GM18507 (cell line): Measurements from ENCODE around the gene TFF1.
A peak's percentile ranks its signal among the peaks of the same experiment; 100 is the strongest.

Source experiments
- DNase-seq: peaks from one replicate; pipeline ENCODE4 v3.0.0; 2011; ENCODE audit warnings: low read depth; ENCODE audit not compliant: insufficient read length; ENCODE audit errors: extremely low spot score
- FAIRE-seq: peaks from 2 replicates; lab custom pipeline; 2011; peaks lifted over from hg19 to GRCh38; lab: Jason Lieb, UNC

The TFF1 gene

DNA sequence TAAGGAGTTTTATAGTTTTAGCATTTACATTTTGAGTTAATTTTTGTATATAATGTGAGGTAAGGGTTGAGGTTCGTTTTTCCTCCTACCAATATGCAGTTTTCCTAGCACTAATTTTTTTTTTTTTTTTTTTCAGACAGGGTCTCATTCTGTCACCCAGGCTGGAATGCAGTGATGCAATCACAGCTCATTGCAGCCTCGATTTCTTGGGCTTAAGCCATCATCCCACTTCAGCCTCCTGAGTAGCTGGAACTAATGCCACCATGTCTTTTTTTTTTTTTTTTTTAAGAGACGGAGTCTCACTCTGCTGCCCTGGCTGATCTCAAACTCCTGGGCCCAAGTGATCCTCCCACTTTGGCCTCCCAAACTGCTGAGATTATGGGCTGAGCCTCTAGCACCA lies 34.8 kb upstream of the TFF1 start:
- FAIRE-seq (no peak), DNase-seq (no peak)

DNA sequence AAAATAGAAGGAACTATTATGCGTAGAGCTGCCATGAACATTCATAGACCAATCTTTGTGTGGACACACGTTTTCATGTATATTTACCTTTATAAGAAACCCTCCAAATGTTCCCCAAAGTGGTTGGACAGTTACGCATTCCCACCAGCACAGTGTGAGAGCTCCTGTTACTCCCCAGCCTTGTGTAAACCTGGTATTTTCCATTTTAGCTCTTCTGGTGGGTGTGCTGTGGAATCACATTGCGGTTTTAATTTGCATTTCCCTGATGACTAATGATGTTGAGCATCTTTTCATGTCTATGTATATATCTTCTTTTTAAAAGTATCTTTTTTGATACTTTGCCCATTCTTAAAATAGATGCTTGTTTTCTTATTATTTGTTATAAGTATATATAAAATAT lies 34.2 kb upstream of the TFF1 start:
- DNase-seq (no peak), FAIRE-seq (peak; percentile 47)

DNA sequence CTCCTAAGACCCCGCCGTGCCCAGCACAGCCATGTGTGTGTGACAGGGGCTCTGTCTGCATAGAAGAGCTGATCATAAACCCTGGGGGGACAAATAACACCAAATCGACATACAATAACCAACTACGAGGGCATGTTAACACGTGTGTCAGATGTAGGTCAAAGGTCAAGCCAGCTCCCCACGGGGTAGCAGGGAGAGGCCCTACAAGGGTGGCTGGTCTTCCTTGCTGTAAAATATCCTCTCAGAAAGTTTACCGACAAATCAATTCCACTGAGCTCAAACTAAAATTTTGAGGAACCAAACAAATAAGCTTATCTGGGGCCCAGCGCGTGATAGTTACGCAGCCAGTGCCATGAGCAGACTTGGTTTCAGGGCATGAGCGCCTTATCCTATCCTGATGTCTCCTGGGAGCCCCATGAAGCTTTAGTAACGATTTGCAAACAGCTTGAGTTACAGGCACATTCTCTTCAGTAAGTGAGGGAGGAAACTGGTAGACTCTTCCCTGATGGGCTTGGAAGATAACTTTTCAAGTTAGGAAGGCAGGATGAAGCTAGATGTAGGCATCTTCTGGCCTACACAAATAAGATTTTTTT lies 32.2 kb upstream of the TFF1 start:
- FAIRE-seq (no peak), DNase-seq (no peak)

DNA sequence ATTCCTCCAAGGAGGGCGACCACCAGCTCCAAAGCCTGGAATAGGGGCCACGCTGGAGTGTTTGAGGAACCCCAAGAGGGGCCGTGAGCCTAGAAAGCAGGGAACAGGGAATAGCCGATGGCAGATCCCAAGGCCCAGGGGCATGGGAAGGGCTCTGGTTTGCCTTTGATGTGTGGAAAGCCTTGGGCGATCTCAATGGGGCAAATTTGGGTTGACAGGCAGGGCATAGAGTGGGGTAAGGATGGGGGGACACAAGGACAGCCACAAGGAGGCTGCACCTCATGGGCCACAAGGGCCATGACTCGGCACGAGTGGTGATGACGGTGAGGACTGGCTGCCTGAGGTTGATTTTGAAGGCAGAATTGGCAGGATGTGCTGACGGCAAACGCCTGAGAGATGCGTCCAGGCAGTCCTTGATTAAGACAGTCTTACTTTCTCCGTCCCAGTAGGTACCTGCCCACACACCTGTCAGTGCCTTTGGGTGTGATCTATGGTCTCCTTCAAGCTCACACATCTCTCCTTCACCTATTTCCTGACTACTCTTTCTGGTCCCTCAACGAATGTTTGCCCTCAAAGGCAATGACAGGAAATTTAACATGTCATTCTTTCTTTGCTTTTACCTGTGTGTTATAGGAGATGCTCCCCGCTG lies 31.5 kb upstream of the TFF1 start:
- FAIRE-seq (no peak), DNase-seq (no peak)

DNA sequence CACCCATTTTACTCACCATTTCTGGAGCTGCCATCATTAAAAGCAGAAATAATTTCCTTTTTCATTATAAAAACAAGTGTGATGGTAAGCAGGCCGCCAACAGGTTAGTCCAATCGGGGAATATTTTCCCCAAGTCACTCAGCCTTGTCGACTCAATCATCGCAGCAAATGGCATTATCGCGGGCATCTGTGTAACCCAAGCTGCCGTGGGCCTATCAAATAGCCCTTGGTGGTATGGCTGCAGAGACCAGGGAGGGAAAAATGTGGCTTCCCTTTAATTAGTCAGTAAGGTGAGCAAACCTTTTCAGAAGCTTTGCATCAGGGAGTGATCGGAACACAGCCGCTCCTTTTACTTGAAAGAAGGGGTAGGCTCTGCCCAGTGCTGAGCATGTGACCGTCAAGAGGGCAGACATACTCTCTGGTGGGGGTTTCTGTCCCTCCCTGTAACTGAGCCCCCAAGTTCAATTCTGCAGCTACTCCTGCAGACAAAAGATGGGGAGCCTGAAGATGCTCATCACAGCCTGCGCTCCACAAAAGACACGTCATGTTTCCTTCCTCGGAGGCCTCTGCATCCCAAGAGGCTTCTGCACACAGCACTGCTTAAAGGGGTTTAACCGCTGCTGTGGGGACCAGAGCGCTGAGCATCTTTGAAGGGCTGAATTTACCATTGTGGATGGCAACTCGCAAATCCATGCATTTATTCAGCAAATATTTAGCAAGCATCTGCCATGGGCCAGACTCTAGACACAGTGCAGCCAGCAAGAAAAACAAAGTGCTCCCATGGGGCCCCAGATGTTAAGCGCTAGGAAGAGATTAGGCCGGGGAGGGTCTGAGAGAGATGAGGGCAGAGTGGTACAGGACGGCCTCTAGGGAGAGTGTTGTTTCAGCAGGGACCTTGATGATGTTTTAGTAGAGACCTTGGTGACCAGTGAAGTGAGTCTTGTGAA lies 30.7 kb upstream of the TFF1 start:
- FAIRE-seq = no peak
- no peak for DNase-seq

DNA sequence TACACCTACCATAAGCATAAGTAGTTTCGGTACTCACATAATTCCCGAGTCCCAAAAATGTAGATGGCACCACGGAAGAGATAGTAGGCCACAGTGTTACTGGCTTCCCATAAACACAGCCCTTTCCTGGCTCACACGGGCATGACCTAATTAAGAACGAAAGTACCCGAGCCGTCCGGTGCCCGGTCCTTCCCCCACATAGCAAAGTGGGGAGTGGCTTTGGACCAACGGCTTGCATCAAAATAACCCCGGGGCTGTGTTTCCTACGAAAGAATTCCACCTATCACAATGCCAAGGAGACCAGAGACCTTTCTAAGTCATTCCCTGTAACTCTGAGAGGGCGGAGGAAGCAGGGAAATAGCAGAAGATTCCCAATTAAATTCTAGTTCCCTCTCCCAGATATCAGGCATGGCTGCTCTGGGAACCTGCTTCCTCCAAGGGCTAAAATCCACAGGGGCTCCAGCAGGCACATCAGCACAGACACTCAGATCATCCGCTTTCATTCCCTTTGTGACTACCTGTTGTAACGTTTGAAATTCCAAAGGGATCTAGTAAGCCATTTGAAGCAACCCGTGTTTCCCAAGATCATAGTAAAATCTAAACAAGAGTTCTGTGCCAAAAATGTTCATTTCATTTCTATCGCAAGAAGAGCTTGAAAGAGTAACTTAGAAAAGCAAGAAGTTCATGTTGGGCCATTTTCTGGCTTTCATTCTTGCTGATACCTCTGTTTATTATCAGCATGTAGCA lies 29.7 kb upstream of the TFF1 start, which contains the start of gene TMPRSS3:
TMPRSS3 (minus strand) TSS at position 148 of the 747 bp plus-strand sequence. CDS start 635 bp downstream, outside the sequence.
- DNase-seq (no peak), FAIRE-seq (no peak)

DNA sequence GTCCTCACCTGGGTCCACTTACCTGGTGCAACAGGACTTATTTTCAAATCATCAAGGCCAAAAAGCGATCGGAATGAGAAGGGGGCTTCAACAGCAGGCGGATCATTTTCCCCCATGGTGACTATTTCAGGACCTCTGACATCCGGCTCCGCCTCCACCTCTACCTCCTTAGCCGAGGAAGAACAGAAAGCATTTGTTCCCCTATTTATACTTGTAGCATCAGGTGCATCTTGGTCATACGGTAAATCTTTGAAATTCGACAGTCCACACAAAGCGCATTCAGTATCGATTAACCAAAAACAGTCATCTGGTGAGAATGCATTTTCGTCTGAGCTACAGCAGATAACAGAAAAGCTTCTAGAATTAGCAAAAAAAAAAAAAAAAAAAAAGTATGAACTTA lies 29.0 kb upstream of the TFF1 start:
- no peak for FAIRE-seq
- no peak for DNase-seq

DNA sequence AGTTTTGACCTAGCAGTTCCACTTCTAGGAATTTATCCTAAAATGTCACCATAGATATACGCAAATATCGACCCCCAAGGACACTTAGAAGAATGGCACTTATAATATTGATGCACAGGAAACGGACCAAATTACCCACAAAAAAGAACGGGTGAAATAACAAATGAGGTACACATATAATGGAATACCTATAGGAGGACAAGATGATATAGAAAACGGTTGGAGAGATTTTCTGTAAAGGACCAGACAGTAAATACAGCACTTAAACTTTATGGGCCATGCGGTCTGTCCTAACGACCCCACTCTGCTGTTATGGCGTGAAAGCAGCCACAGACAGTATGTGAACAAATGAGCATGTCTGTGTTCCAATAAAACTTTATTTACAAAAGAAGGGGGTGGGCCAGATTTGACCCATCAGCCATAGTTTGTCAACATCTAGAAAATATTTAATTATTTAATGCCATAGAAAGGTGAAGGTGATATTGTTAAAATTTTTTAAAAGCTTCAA lies 27.2 kb upstream of the TFF1 start:
- FAIRE-seq (no peak), DNase-seq (no peak)

DNA sequence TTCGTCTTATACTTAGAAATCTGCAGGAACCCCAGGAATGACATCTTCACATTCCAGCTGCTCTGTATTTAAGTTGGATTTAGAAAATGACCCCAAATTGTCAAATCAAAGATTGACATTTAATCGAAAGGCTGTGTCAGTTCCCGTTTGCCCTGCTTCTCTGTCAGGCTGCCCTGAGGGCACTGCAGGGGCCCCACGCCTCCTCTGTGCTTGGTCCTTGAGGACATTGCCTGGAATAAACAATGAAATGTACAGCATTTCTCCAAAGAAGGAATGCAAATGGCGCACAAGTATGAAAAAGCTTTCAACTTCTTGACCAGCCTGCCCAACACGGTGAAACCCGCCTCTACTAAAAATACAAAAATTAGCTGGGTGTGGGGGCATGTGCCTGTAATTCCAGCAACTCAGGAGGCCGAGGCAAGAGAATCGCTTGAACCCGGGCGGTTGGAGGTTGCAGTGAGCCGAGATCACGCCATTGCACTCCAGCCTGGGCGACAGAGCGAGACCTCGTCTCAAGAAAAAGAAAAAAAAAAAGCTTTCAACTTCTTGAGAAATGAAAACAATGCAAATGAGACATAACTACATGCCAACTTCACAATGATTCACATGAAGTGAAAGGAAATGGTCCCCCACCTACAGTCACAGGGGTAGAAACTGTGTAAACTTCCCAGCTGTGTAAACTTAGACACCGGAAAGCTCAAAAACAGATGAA lies 26.6 kb upstream of the TFF1 start:
- FAIRE-seq = peak; percentile 73

DNA sequence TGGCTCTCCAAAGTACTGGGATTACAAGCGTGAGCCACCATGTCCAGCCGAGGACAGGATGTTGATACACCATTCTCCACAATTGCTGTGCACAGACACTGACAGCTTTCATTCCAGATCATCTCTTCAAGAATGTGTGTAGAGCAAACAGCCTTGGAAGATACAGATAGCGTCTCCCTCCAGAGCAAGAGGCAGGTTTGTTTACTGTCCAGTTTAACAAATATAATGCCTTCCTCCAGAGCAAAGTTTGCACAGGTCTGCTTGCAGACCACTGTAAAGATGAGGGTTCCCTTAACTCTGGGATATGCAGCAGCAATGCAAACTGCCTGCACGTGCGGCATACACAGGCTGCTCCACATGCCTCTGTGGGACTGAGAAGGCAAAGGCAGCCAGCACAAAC lies 25.0 kb upstream of the TFF1 start:
- DNase-seq = no peak
- FAIRE-seq = no peak

More for the DNA sequence above, 26.6 kb upstream of the TFF1 start:
- peak; percentile 44 for DNase-seq

DNA sequence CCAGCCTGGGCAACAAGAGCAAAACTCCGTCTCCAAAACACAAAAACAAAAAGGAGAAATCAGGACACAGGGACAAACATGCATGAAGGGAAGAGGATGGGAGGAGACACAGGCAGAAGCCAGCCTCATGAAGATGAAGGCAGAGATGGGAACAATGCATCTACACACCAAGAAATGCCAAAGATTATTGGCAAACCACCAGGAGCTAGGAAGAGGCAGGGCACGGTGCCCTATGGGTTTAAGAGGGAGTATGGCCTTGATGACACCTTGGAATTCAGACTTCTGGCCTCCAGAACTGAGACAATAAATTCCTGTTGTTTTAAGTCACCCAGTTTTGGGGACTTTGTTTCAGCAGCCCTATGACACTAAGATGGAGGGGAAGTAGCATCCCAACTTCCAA lies 24.4 kb upstream of the TFF1 start:
- DNase-seq (no peak), FAIRE-seq (no peak)

DNA sequence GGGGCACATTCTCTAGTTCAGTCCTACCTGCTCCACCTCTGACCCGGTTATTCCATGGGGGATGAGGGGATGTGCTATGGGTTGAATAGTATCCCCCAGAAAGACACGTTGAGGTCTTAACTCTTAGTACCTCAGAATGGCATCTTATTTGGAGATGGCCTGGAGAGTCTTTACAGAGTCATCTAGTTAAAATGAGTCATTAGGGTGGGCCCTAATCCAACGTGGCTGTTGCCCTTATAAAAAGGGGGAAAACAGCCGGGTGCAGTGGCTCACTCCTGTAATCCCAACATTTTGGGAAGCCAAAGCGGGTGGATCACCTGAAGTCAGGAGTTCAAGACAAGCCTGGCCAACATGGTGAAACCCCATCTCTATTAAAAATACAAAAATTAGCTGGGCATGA lies 23.9 kb upstream of the TFF1 start:
- FAIRE-seq = no peak
- DNase-seq = no peak

DNA sequence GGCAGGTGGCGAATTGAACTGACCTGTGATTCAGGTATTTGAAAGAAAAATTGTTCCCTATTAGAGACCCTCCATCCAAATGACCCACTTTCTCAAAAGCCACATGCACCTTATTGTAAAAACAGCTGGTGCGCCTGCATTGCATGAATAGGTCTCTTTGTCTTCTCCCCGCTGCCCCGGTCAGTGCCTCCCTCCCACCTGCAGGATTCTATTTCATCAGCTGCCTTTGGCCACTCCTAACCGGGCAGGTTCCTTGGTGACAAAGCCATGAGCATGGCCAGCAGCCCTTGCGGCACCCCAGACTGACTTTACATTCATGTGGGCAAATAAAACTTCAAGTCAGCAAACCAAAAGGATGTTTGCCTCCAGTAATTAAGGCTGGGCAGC lies 23.1 kb upstream of the TFF1 start:
- FAIRE-seq (no peak), DNase-seq (no peak)

DNA sequence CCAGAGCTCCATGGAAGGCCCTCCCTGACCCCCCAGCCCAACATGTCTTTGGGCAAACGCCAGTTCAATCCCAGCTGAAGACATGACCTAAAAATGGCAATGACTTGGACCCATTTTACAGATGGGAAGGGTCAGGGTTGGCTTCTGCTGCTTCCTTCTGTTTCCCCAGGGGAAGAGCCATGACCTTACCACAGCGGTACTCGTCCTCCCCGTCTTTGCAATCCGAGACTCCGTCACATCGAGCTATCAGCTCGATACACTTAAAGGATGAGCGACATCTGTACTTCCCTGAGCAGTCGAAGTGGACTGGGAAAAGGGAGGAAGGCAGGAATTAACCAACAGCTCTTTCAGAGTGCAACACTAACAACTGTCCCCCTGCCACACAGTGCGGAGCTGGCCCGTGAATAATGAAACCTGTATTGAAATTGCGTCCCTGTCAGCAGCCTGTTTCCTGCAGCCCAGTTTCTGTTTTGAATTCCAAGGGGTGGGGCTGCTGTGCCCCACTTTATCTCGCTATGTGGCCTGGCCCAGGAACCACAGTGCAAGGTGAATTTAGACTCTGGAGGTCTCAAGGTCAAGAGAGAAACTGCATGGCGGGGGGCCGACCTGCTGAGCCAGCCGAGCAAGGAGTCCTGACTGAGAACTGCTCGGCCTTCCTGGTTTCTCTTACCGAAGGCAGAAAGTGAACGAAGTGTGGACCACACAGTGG lies 22.6 kb upstream of the TFF1 start:
- DNase-seq (no peak), FAIRE-seq (no peak)

DNA sequence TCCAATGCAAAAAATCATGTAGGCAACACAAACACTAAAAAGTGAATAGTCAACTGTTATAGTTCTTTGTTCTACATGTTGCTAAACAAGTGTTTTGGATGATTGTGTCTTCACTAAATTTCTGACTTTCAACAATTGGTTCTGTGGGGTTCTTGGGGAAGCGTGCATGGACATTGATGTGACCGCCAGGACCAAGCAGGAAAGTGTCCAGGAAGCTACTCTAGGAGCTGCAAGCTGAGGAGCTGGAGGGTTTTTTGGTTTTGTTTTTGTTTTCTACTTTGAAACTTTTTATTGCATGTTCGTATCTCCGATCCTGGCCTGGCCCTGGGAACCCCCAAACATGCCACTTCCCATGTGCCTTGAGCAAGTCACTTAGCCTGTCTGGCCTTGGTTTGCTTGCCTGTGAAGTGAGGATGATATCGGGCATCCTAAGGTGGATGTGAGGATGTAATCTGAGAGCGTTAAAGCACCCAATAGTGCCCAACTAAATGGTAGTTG lies 21.6 kb upstream of the TFF1 start:
- no peak for FAIRE-seq
- no peak for DNase-seq

DNA sequence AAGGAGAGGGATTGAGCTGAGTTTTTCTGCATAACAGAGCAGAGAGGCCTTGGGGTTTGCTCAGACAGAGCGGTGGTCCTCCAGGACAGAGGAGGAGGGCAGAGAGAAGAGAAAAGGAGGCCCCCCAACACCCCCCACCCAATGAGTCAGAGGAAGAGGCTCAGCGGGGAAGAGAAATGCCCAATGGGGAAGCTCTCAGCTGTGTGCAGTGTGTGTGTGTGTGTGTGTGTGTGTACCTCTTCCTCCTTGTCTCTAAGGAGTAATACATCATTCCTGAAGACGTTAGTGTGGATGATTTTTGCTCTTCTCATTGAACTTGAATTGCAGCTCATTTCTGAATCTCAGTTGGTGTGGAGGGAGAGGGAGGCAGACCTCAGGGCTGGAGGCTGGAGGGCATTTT lies 20.8 kb upstream of the TFF1 start:
- FAIRE-seq = no peak

DNA sequence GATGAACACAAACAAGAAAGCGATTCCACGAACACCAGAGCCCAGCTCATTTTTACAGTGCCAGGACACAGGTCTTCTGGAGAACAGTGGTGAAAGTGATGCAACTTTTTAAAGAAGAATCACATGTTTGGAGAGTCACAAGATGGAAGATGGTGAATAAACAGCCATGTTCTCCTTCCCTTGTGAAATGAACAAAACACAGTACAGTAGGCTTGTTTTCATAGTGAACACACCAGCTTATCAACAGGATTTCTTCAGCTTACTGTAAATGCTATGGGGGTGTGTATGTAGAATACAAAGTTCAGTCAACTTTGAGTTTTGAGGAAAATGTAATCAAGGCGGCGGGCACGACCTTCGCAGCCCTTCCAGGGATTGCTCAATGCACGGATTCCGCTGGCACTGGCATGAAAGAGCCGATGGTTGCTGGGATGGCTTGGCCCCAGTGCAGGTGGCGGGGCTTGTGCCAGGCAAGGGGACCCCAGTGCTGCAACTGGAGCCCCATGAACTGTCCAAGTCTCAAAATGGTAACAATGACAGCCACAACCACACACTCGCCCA lies 19.8 kb upstream of the TFF1 start:
- FAIRE-seq (no peak), DNase-seq (no peak)

More for the DNA sequence above, 20.8 kb upstream of the TFF1 start:
- no peak for DNase-seq

DNA sequence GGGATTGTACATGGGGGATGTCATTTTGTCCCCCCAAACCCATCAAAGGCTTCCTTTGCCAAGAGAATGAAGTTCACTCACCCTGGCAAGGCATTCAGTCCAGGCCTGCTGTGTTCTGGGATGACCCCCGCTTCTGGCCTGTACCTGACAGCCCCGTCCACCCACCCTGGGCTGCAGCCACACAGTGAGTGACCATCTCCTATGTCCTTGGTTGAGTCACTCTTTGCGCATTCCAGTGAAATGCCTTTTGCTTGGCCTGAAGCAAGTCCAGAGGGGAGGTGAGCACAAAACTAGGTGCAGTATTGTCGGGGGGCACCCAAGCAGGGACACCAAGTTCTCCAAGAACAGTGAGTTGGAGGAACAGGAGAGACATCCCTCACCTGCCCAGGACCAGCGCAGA lies 19.3 kb upstream of the TFF1 start:
- DNase-seq (no peak), FAIRE-seq (no peak)
